K562 (cell line): ENCODE data around the gene ATP9B. TPM values are rescaled to one million over a fixed set of nuclear protein-coding genes. Genes with fewer than 3 reads are reported as not detected.

Source experiments
- CCNT2 ChIP-seq: IDR thresholded peaks from 2 replicates; pipeline ENCODE4 v1.6.1; 2011; ENCODE audit warnings: borderline replicate concordance, low read depth, mild to moderate bottlenecking, moderate library complexity, mixed read lengths, low read length; ENCODE audit not compliant: insufficient read length; ENCODE audit errors: extremely low read depth
- CGGBP1 ChIP-seq: fragments of 250-450 bp; sonication (Bioruptor Pico); IDR thresholded peaks from 2 replicates; pipeline ENCODE4 v1.9.0; 2021; ENCODE audit warnings: mild to moderate bottlenecking
- EP300 ChIP-seq: IDR thresholded peaks from 2 replicates; pipeline ENCODE4 v1.6.1; 2012; ENCODE audit warnings: low read length, improper control_type of control experiment
- MAFF ChIP-seq: IDR thresholded peaks from 2 replicates; pipeline ENCODE4 v1.6.1; 2012; ENCODE audit warnings: low read length, improper control_type of control experiment
- NKRF ChIP-seq: fragments of 450-650 bp; IDR thresholded peaks from 2 replicates; pipeline ENCODE4 v1.6.1; 2016; ENCODE audit warnings: borderline replicate concordance
- PATZ1 ChIP-seq: fragments of 250-450 bp; sonication (Bioruptor Pico); IDR thresholded peaks from 2 replicates; pipeline ENCODE4 v1.5.0; 2020; ENCODE audit warnings: mild to moderate bottlenecking, borderline replicate concordance
- SAFB2 ChIP-seq: fragments of 200-400 bp; formaldehyde crosslinking; IDR thresholded peaks from 2 replicates; pipeline ENCODE4 v1.6.1; 2018; ENCODE audit warnings: borderline replicate concordance, low read length, low read depth, moderate library complexity; ENCODE audit not compliant: severe bottlenecking
- STAT5A ChIP-seq: IDR thresholded peaks from 2 replicates; pipeline ENCODE4 v1.6.1; 2012; ENCODE audit warnings: low read length, inconsistent platforms, borderline replicate concordance
- TRIM24 ChIP-seq, 2 experiments: fragments of 450-650 bp; IDR thresholded peaks; 2 replicates each; pipeline ENCODE4 v1.6.1; 2016
- UBTF ChIP-seq, 2 experiments: IDR thresholded peaks; 2 replicates each; pipeline ENCODE4 v1.6.1; 2012; ENCODE audit warnings: improper control_type of control experiment in 2 of 2, low read depth in 2 of 2, low read length in 2 of 2, borderline replicate concordance in 1 of 2
- ZBTB49 ChIP-seq: sonication (generic); formaldehyde crosslinking; IDR thresholded peaks from 2 replicates; pipeline ENCODE4 v1.8.0; 2022; ENCODE audit warnings: missing genetic modification reagents, mild to moderate bottlenecking, borderline replicate concordance
- ZC3H11A ChIP-seq: IDR thresholded peaks from 2 replicates; pipeline ENCODE4 v1.6.1; 2012; ENCODE audit warnings: low read depth, low read length, improper control_type of control experiment
- ZNF518B ChIP-seq: fragments of 250-450 bp; sonication (Bioruptor Pico); IDR thresholded peaks from 2 replicates; pipeline ENCODE4 v1.5.0; 2021; ENCODE audit warnings: mild to moderate bottlenecking, moderate library complexity
- polyA plus RNA-seq, 8 experiments: library from polyadenylated mRNA; depleted of rRNA in 4 of 8; stranded (reverse) in 5 of 8; unstranded in 3 of 8; fragments of >200 nt; fragmentation: Nextera tagmentation in 2 of 8; fragmentation: Illumina TruSeq in 1 of 8; extraction: Ambion mirVana in 2 of 8; extraction: Trizol in 1 of 8; gene quantifications; 2 replicates each; pipeline versions ENCODE4 v1.2.1 to v1.2.3, GENCODE V29; 2011 to 2014; ENCODE audit warnings: inconsistent platforms in 1 of 8, missing spikeins in 1 of 8
- total RNA-seq, 7 experiments: library from RNA; depleted of rRNA in 6 of 7; stranded (reverse); fragments of >200 nt in 6 of 7; fragmentation: Illumina TruSeq in 2 of 7; extraction: Trizol in 2 of 7; gene quantifications; 2 replicates each; pipeline versions ENCODE4 v1.2.1 to v1.2.3, GENCODE V29; 2011 to 2021; ENCODE audit warnings: low replicate concordance in 1 of 7

The ATP9B gene
- total and polyA plus RNA-seq, 9 of the 15 experiments (the other 6 are each of a cell fraction or from before 2014, with no cell fraction given), result 0.66 to 13.2 (median 7.9) TPM

- TF ChIP-seq MAFF (peak; percentile 7; the same call in 1 of the 2 replicates), EP300 (peak; percentile 85), ZBTB49 (CRISPR knock-in tag) (no peak), TRIM24 (IDR thresholded peaks at IDR 0.05) (peak; percentile 85 to 89), CCNT2 (peak; percentile 18), SAFB2 (no peak), NKRF (no peak), ZC3H11A (no peak), STAT5A (peak; percentile 82), ZNF518B (CRISPR knock-in tag) (no peak), CGGBP1 (CRISPR knock-in tag) (no peak), PATZ1 (CRISPR knock-in tag) (no peak), UBTF (IDR thresholded peaks at IDR 0.05; ENCODE audit: borderline replicate concordance in 1 of 2, low read depth in 2 of 2, low read length in 2 of 2) (no peak)
These were observed 190.0 kb downstream of the ATP9B start (continued) for GRCh38 chr18:79259218-79259617.
